GM12892 (cell line): Measurements from ENCODE around the gene HAUS8.

Experiments
- POLR2A ChIP-seq: IDR thresholded peaks from 2 replicates; pipeline ENCODE4 v1.6.1; 2011; ENCODE audit warnings: low read depth, low read length, control low read depth
- TAF1 ChIP-seq: IDR thresholded peaks from 2 replicates; pipeline ENCODE4 v1.6.1; 2011; ENCODE audit warnings: low read depth, mild to moderate bottlenecking, control low read depth, low read length, borderline replicate concordance

DNA sequence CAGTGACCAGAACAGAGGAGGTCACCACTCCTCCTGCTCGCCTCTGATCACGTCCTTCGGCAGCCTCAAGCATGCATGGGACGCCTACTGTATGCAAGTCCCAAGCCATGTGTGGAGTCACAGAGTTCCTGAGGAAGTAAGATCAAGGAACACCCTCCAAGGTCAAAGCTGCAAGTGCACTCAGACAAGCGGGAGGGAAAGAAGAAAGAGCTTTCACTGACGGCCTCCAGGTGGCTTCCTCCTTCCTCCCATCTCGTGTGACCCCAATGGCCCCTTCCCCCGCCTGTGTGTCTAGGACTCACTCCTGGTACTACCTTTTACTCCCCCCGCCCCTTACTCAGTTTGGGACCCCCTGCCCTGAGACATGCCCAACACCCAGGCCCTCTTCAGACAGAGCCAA lies 6.1 kb downstream of the HAUS8 start:
- TF ChIP-seq TAF1 (no peak), POLR2A (no peak)
